Measurements from ENCODE around the gene LRRC46. TPM values are rescaled to one million over a fixed set of nuclear protein-coding genes. Genes with fewer than 3 reads are reported as not detected.

The LRRC46 gene
- total and polyA plus RNA-seq, 9 of the 15 experiments (the other 6 are each of a cell fraction or from before 2014, with no cell fraction given) = 0.39 to 1.4 (median 0.53) TPM; not detected in 1

DNA sequence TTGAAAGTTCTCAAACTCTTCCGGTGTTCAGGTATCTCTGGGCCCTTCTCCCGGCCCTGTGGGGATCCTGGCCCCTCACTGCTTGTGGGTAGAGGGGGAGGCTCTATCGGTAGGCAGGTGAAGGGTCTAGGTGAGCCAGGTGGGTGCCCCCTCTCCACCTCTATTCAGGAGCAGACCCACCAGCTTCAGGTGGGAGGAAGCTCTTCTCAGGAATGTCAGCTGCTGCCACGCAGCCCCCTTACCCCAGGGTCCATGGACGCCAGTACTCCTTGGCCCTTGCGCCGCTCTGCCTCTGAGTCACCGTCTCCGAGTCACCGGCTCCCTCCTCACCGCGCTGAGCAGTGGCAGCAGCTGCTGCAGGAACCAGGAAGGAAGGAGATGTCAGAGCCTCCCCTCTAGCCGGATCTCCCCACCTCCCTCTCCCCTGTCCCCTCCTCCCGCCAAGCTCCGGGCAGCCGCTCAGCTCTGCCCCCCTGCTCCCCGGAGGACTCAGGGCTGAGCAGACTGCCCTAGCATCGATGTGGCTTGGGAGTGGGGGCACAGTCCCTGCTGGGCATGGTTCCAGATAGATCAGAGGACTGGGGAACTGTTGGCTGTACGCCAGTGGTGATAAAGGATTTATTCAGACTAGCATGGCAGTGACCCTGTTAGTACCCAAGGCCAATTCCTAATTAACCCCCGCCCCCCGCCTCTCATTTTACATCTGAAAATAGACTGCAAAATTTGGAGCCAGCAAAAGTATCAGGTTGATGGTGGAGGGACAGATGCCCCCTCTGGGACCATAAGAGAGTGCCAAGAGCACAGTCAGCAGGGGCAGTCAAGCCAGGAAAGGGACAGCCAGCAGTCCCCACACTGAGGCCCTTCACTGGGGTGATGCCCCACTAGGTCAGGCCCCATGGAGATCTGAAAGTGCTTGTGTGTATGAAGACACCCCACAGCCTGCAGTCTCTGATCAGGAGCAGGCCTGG is 9.8 kb upstream of the LRRC46 start, which contains the start of gene OSBPL7 (continued):
- TF ChIP-seq ZNF124 (CRISPR knock-in tag; IDR thresholded peaks at IDR 0.05) = no peak
- TF ChIP-seq HDAC8 (tag; IDR thresholded peaks at IDR 0.05) = no peak
- TF ChIP-seq, protein P1, sequence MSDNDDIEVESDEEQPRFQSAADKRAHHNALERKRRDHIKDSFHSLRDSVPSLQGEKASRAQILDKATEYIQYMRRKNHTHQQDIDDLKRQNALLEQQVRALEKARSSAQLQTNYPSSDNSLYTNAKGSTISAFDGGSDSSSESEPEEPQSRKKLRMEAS (CRISPR knock-in tag; IDR thresholded peaks at IDR 0.05) = peak; percentile 62
- TF ChIP-seq SMARCE1 (IDR thresholded peaks at IDR 0.05) = peak; percentile 82
- TF ChIP-seq, protein P2, sequence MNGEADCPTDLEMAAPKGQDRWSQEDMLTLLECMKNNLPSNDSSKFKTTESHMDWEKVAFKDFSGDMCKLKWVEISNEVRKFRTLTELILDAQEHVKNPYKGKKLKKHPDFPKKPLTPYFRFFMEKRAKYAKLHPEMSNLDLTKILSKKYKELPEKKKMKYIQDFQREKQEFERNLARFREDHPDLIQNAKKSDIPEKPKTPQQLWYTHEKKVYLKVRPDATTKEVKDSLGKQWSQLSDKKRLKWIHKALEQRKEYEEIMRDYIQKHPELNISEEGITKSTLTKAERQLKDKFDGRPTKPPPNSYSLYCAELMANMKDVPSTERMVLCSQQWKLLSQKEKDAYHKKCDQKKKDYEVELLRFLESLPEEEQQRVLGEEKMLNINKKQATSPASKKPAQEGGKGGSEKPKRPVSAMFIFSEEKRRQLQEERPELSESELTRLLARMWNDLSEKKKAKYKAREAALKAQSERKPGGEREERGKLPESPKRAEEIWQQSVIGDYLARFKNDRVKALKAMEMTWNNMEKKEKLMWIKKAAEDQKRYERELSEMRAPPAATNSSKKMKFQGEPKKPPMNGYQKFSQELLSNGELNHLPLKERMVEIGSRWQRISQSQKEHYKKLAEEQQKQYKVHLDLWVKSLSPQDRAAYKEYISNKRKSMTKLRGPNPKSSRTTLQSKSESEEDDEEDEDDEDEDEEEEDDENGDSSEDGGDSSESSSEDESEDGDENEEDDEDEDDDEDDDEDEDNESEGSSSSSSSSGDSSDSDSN (IDR thresholded peaks at IDR 0.05; ENCODE audit: borderline replicate concordance in 1 of 2, low read depth in 2 of 2, low read length in 2 of 2) = peak in 1 of 2 experiments; percentile 59; a peak in 1 of 4 replicates
- TF ChIP-seq ZNF586 (CRISPR knock-in tag; conservative IDR thresholded peaks at IDR 0.05) = no peak
- no peak for TF ChIP-seq ETV6 (IDR thresholded peaks at IDR 0.05; ENCODE audit: borderline replicate concordance in 1 of 2, low read depth in 2 of 2, low read length in 1 of 2)
- TF ChIP-seq ETV6 (CRISPR knock-in tag; IDR thresholded peaks at IDR 0.05; ENCODE audit: borderline replicate concordance) = no peak
- no peak for TF ChIP-seq ZNF324 (CRISPR knock-in tag; IDR thresholded peaks at IDR 0.05)
- no peak for TF ChIP-seq ZNF695 (CRISPR knock-in tag; IDR thresholded peaks at IDR 0.05)
- TF ChIP-seq, protein P3, sequence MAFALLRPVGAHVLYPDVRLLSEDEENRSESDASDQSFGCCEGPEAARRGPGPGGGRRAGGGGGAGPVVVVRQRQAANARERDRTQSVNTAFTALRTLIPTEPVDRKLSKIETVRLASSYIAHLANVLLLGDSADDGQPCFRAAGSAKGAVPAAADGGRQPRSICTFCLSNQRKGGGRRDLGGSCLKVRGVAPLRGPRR (CRISPR knock-in tag; IDR thresholded peaks at IDR 0.05) = no peak
- no peak for TF ChIP-seq E2F3 (CRISPR knock-in tag; IDR thresholded peaks at IDR 0.05)
- TF ChIP-seq PCBP1 (IDR thresholded peaks at IDR 0.05; ENCODE audit: low read depth, low read length, poor library complexity, severe bottlenecking) = no peak
- TF ChIP-seq ARID1B (IDR thresholded peaks at IDR 0.05) = peak; percentile 57
- TF ChIP-seq CSDE1 (IDR thresholded peaks at IDR 0.05) = no peak
- TF ChIP-seq MYC (IDR thresholded peaks at IDR 0.05; ENCODE audit: low read depth, low read length) = peak; percentile 34; the same call in 1 of the 2 replicates
- TF ChIP-seq MYC (CRISPR knock-in tag; IDR thresholded peaks at IDR 0.05; ENCODE audit: borderline replicate concordance, low read depth) = no peak
- no peak for TF ChIP-seq RFX5 (IDR thresholded peaks at IDR 0.05; ENCODE audit: low read depth, low read length)
- TF ChIP-seq BCOR (IDR thresholded peaks at IDR 0.05) = no peak
- no peak for TF ChIP-seq ZNF347 (CRISPR knock-in tag; IDR thresholded peaks at IDR 0.05; ENCODE audit: low read depth)
- TF ChIP-seq U2AF1 (optimal IDR thresholded peaks at IDR 0.05; ENCODE audit: low read depth, low read length) = no peak
- TF ChIP-seq GTF2A2 (tag; IDR thresholded peaks at IDR 0.05) = no peak
- no peak for TF ChIP-seq ZBTB1 (CRISPR knock-in tag; IDR thresholded peaks at IDR 0.05; ENCODE audit: borderline replicate concordance, low read depth)
- TF ChIP-seq GATA2 (CRISPR knock-in tag; IDR thresholded peaks at IDR 0.05) = no peak
- TF ChIP-seq SETDB1 (IDR thresholded peaks at IDR 0.05; ENCODE audit: low read length) = no peak
- TF ChIP-seq, protein P4, sequence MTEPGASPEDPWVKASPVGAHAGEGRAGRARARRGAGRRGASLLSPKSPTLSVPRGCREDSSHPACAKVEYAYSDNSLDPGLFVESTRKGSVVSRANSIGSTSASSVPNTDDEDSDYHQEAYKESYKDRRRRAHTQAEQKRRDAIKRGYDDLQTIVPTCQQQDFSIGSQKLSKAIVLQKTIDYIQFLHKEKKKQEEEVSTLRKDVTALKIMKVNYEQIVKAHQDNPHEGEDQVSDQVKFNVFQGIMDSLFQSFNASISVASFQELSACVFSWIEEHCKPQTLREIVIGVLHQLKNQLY (CRISPR knock-in tag; conservative IDR thresholded peaks at IDR 0.05) = no peak
